Measurements from ENCODE around the gene CCT6A.
A peak's percentile ranks its signal among the peaks of the same experiment; 100 is the strongest.
"Not testable (repeated sequence)": the region's sequence is repeated elsewhere in the genome, so short reads cannot be mapped to it uniquely, and the experiment has no call there.

Gene CCT6A

GRCh38 chr7:56051053-56051338 lies 569 bp upstream of the CCT6A start:
- no peak for DNase-seq (ENCODE audit: low spot score)

GRCh38 chr7:56053379-56053778 lies 1.8 kb downstream of the CCT6A start:
- no peak for DNase-seq (ENCODE audit: low spot score)

GRCh38 chr7:56053993-56054392 lies 2.4 kb downstream of the CCT6A start:
- no peak for DNase-seq (ENCODE audit: low spot score)

GRCh38 chr7:56062382-56062781 lies 10.8 kb downstream of the CCT6A start:
- no peak for DNase-seq (ENCODE audit: low spot score)

GRCh38 chr7:56063500-56063881 lies 11.9 kb downstream of the CCT6A start:
- DNase-seq (ENCODE audit: low spot score), result no peak

- peak; percentile 99 for DNase-seq (ENCODE audit: low spot score)
Observed at GRCh38 chr7:56063882-56064625, 12.5 kb downstream of the CCT6A start, which contains the start of gene SUMF2. Gene SUMF2 (plus strand): TSS chr7:56064286. CDS start chr7:56064312, 26 bp downstream.

GRCh38 chr7:56066376-56066775 lies 14.8 kb downstream of the CCT6A start:
- not testable (repeated sequence) for DNase-seq (ENCODE audit: low spot score)

GRCh38 chr7:56074371-56074791 lies 22.8 kb downstream of the CCT6A start:
- peak; percentile 91 for DNase-seq (ENCODE audit: low spot score)

DNA sequence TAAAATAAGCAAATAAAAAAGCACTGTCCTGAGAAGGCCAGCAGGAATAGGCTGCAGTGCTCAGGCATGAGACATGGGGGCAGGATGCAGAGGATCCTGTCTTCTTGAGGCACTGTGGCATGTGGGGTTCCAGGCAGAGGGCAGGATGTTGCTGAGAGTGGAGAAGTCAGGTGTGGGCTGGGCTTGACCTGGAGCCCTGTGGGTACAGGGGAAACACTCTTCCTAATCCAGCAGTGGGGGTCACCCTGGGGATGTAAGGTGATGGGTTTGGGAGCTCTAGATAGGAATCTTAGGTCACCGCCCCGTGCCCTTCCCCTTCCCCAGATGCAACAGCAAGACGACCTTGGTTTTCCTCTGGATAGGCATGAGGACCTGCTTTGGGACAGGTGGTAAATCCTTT lies 26.1 kb downstream of the CCT6A start:
- no peak for DNase-seq (ENCODE audit: low spot score)

GRCh38 chr7:56078196-56078595 lies 26.6 kb downstream of the CCT6A start:
- DNase-seq (ENCODE audit: low spot score), result no peak

DNA sequence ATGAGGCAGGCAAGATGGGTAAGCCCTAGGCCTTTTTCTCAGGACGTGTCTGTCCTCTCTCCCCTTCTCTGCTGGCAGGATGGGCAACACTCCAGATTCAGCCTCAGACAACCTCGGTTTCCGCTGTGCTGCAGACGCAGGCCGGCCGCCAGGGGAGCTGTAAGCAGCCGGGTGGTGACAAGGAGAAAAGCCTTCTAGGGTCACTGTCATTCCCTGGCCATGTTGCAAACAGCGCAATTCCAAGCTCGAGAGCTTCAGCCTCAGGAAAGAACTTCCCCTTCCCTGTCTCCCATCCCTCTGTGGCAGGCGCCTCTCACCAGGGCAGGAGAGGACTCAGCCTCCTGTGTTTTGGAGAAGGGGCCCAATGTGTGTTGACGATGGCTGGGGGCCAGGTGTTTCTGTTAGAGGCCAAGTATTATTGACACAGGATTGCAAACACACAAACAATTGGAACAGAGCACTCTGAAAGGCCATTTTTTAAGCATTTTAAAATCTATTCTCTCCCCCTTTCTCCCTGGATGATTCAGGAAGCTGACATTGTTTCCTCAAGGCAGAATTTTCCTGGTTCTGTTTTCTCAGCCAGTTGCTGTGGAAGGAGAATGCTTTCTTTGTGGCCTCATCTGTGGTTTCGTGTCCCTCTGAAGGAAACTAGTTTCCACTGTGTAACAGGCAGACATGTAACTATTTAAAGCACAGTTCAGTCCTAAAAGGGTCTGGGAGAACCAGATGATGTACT lies 28.1 kb downstream of the CCT6A start:
- DNase-seq (ENCODE audit: low spot score), result no peak

- not testable (repeated sequence) for DNase-seq (ENCODE audit: low spot score)
Observed at GRCh38 chr7:56080726-56081435, 29.3 kb downstream of the CCT6A start.

DNA sequence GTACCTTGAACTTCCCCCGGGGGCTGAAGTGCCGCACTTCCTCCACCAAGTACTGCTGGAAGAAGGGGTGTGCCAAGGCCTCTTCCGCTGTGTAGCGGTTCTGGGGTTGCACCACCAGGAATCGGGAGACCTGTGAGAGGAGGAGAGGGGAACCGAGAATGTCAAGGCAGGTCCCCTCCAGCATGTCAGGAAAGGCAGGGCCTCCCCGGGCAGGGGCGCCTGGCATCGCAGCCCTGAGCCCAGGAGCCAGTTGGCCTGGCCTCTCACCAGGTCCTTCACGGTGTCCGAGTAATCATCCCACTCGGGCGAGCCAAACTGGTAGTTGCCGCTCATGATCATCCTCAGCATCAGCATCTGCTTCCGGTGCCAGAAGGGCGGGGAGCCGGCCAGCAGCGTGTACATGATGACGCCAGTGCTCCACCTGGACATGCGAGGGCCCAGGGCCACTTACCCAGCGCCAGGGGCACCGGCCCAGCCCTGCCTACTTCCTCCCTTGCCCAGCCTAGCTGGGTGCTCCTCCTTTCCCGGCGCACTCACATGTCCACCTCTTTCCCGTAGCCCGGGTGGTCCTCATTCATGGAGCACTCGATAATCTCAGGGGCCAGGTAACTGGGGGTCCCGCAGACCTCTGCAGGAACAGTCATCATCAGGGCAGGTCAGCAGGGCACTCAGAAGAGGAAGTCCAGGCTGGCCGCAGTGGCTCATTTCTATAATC lies 30.2 kb downstream of the CCT6A start:
- DNase-seq (ENCODE audit: low spot score), result no peak

DNA sequence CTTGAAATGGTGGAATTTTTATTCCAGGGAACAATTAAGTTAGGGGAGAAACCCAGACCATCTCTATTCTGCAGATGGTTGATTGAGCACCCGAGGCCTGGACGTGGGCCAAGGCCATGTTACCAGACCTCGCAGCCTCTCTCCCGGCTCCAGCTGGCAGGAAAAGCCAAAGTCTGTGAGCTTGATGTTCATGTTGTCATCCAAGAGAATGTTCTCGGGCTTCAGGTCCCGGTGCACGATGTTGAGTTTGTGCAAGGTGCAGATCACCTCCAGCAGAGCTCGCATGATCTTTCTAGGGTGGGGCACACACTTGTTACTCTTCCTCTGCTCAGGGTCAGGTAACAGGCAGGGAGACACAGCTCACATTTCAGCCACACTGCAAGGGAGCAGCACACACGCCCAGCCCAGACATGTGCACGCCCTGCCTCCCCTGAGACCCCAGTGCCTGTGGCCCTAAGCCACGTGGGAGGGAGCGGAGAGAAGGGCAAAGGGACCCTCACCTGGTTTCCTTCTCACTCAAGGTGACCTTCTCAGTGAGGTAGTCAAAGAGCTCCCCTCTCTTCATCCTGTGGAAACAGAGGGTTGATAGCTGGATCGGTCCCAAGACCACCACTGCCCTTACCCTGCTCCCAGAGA lies 31.7 kb downstream of the CCT6A start:
- DNase-seq (ENCODE audit: low spot score), result no peak

GRCh38 chr7:56086761-56087160 lies 35.2 kb downstream of the CCT6A start:
- no peak for DNase-seq (ENCODE audit: low spot score)

GRCh38 chr7:56087445-56087844 lies 35.9 kb downstream of the CCT6A start:
- DNase-seq (ENCODE audit: low spot score), result no peak

GRCh38 chr7:56091591-56091990 lies 40.0 kb downstream of the CCT6A start:
- no peak for DNase-seq (ENCODE audit: low spot score)

DNA sequence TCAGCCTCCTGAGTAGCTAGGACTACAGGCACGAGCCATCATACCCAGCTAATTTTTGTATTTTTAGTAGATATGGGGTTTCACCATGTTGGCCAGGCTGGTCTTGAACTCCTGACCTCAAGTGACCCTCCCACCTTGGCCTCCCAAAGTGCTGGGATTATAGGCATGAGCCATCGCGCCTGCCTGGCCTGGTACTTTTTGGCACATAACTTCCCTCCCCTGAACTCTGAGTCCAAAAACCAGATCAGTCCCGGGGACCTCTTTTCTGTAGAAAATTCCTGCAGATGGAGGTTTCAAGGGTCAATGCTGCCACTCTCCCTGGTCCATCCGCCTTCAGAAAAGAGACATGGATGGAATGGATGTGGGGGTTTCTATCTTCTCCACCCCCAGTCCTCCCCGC lies 40.8 kb downstream of the CCT6A start:
- DNase-seq (ENCODE audit: low spot score), result not testable (repeated sequence)

DNA sequence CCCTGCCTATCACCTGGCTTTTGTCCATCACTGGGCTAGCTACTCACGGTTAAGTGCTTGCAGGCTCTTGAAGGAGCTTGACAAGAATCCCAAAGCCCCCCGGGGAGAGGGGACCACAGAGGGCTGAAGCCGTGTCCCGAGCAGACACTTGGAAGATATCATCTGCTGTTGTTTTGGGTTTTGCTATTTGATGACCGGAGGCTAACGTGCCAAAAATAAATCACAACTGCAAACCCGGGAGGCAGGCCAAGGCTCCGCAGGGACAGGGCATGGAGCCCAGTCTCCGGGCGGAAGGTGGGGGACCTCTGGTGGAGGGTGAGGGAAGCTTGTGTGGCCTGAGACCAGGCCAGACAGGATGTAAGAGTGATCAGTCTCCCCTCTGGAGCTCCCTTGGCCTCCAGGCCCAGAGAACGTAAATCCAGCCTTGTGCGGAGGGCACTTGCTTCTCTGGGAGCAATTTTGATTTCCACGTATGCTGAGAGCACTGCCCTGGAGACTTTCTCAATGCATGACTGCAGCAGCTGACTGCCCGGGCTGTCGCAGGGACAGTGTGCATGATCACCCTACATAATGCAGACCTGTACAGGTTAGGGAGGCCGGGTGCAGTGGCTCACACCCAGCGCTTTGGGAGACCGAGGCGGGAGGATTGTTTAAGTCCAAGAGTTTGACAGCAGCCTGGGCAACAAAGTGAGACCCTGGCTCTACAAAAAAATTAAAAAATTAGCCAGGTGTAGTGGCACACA lies 41.4 kb downstream of the CCT6A start, which contains the start of gene PHKG1:
Gene PHKG1, minus strand, starts transcription at position 164 of the 743 bp plus-strand sequence. CDS start 4,011 bp downstream, outside the sequence.
- DNase-seq (ENCODE audit: low spot score), result peak; percentile 74

- no peak for DNase-seq (ENCODE audit: low spot score)
Observed at GRCh38 chr7:56097700-56098099, 46.1 kb downstream of the CCT6A start.
